Measurements from ENCODE around the gene PRAMEF8.
"Not testable (repeated sequence)": the region's sequence is repeated elsewhere in the genome, so short reads cannot be mapped to it uniquely, and the experiment has no call there.

GRCh38 chr1:13297216-13297931 lies 12.4 kb upstream of the PRAMEF8 start:
- TF ChIP-seq POLR2A, CTCF (IDR thresholded peaks at IDR 0.05): not testable (repeated sequence)

All from body of pancreas (tissue), 4 donors.